ENCODE results near the gene AP1M1. TPM values are rescaled to one million over a fixed set of nuclear protein-coding genes. Genes with fewer than 3 reads are reported as not detected.

The AP1M1 gene
- total RNA-seq, result 10 to 100 TPM; 54.8 to 70.2 TPM

GRCh38 chr19:16197622-16198369 lies at the start of gene AP1M1:
TSS of gene AP1M1 (plus strand) at chr19:16197911. CDS start at chr19:16198027, 116 bp downstream.
- TF ChIP-seq, protein P1, sequence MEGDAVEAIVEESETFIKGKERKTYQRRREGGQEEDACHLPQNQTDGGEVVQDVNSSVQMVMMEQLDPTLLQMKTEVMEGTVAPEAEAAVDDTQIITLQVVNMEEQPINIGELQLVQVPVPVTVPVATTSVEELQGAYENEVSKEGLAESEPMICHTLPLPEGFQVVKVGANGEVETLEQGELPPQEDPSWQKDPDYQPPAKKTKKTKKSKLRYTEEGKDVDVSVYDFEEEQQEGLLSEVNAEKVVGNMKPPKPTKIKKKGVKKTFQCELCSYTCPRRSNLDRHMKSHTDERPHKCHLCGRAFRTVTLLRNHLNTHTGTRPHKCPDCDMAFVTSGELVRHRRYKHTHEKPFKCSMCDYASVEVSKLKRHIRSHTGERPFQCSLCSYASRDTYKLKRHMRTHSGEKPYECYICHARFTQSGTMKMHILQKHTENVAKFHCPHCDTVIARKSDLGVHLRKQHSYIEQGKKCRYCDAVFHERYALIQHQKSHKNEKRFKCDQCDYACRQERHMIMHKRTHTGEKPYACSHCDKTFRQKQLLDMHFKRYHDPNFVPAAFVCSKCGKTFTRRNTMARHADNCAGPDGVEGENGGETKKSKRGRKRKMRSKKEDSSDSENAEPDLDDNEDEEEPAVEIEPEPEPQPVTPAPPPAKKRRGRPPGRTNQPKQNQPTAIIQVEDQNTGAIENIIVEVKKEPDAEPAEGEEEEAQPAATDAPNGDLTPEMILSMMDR (IDR thresholded peaks at IDR 0.05), result no peak
- DNase-seq (ENCODE audit: low spot score), result peak; percentile 98
- Histone ChIP-seq H3K27ac (peak within 1 kb of the TSS; percentile 83 to 85), H3K36me3 (peaks cover 12% of the 10 kb centered on the region), H3K4me1 (peaks cover 0 to 28% of the 10 kb centered on the region in 2 donors), H3K4me3 (peak within 1 kb of the TSS; percentile 90 to 92), H3K27me3 (no peaks in the 10 kb centered on the region), H3K9me3 (no peaks in the 10 kb centered on the region)

GRCh38 chr19:16148443-16149229 lies 49.1 kb upstream of the AP1M1 start:
- no peaks in the 10 kb centered on the region for H3K4me1 ChIP-seq
- no peaks in the 10 kb centered on the region for H3K27me3 ChIP-seq
- DNase-seq (ENCODE audit: low spot score), result no peak

DNA sequence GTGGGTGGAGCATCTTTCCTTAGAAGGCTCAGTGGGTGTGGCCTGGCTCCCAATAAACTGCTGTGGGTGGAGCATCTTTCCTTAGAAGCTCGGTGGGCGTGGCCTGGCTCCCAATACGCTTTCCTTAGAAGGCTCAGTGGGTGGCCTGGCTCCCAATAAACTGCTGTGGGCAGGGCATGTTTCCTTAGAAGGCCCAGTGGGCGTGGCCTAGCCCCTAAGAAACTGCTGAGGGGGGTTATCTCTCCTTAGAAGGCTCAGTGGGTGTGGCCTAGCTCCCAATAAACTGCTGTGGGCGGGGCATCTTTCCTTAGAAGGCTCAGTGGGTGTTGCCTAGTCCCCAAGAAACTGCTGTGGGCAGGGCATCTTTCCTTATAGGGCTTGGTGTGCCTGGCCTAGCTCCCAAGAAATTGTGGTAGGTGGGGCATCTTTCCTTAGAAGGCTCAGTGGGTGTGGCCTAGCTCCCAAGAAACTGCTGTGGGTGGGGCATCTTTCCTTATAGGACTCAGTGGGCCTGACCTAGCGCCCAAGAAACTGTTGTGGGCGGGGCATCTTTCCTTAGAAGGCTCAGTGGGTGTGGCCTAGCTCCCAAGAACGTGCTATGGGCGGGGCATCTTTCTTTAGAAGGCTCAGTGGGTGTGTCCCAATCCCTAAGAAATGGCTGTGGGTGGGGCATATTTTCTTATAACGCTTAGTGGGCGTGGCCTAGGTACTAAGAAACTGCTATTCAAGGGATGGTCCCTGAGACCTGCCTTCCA lies 44.0 kb upstream of the AP1M1 start:
- H3K4me3 ChIP-seq, result no peak overlapping the region
- no peaks in the 10 kb centered on the region for H3K27me3 ChIP-seq
- H3K4me1 ChIP-seq, result no peaks in the 10 kb centered on the region
- no peak overlapping the region for H3K27ac ChIP-seq
- TF ChIP-seq, protein P1 (IDR thresholded peaks at IDR 0.05), result no peak
- H3K9me3 ChIP-seq, result no peaks in the 10 kb centered on the region
- DNase-seq (ENCODE audit: low spot score), result no peak
- H3K36me3 ChIP-seq, result no peaks in the 10 kb centered on the region

More at GRCh38 chr19:16148443-16149229, 49.1 kb upstream of the AP1M1 start:
- no peaks in the 10 kb centered on the region for H3K36me3 ChIP-seq
- no peaks in the 10 kb centered on the region for H3K9me3 ChIP-seq
- H3K4me3 ChIP-seq, result no peak overlapping the region
- no peak overlapping the region for H3K27ac ChIP-seq
- TF ChIP-seq, protein P1 (IDR thresholded peaks at IDR 0.05), result no peak

DNA sequence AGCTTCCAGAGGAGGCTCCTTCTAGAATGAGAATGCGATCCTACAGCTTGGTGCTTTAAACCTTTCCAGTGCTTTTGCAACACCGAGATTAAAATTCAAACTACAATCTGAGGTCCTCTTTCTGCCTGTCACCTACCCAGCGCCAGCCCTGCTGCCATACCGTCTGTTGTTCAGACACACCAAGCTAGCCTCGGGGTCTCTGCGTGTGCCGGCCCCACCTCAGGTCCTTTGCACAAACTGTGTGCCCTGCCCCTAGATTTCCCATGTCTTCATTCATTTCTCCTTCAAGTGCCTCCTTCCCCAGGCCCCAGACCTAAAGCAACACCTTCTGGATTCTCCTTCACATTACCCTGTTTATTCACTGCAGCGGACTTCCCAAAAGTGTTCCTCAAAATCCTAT lies 43.2 kb upstream of the AP1M1 start:
- TF ChIP-seq, protein P1 (IDR thresholded peaks at IDR 0.05), result no peak
- Histone ChIP-seq H3K36me3 (no peaks in the 10 kb centered on the region), H3K4me1 (no peaks in the 10 kb centered on the region), H3K9me3 (no peaks in the 10 kb centered on the region), H3K27ac (no peak overlapping the region), H3K4me3 (no peak overlapping the region), H3K27me3 (no peaks in the 10 kb centered on the region)
- no peak for DNase-seq (ENCODE audit: low spot score)

- Histone ChIP-seq H3K36me3 (no peaks in the 10 kb centered on the region), H3K4me3 (no peak overlapping the region), H3K27me3 (no peaks in the 10 kb centered on the region), H3K27ac (no peak overlapping the region), H3K4me1 (no peaks in the 10 kb centered on the region), H3K9me3 (no peaks in the 10 kb centered on the region)
- TF ChIP-seq, protein P1 (IDR thresholded peaks at IDR 0.05), result no peak
- DNase-seq (ENCODE audit: low spot score), result no peak
Measured at GRCh38 chr19:16155128-16155527, 42.6 kb upstream of the AP1M1 start.

Measured in right atrium auricular region (tissue), 2 donors.